ENCODE measurements around the gene MPV17.

The MPV17 gene

DNA sequence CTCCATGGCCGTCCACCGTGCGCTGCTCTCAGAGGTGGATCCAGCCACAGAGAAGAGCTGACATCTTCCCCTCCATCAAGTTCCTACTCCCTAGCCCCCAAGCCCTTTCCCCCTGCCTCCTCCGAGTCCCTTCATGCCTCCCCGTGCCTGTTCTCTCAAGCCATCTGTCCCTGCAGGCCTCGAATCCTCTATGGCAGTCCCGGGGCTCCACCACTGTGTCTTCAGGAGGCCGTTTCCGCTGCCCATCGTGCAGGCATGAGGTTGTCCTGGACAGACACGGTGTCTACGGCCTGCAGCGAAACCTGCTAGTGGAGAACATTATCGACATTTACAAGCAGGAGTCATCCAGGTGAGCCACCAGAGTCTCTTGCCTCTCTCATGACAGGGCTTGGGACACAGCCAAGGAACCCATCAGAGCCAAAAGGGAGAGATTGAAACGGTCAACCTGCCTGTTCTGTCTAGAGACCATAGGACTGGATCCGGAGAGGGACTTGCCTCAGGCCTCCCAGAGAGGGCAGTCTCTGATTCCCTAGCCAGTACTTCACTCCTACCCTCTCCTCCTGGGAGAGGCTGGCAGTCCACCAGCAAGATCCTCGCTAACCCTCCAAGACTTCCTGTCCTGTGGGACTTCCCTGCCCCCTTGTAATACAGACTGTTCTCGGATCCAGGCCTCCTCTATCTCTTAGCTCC is 24.4 kb downstream of the MPV17 start:
- H3K9me3 ChIP-seq (ENCODE audit: control insufficient read depth, insufficient read depth, low read length), result no peaks in the 10 kb centered on the region
- no peak overlapping the region for H3K9ac ChIP-seq (ENCODE audit: low read depth, low read length)
- H3K36me3 ChIP-seq (ENCODE audit: insufficient read depth, low read length), result no peaks in the 10 kb centered on the region
- H3K4me1 ChIP-seq (ENCODE audit: insufficient read depth, low read length), result no peaks in the 10 kb centered on the region

GRCh38 chr2:27297195-27297594 is 25.7 kb downstream of the MPV17 start:
- H3K4me1 ChIP-seq (ENCODE audit: insufficient read depth, low read length), result no peaks in the 10 kb centered on the region
- H3K9ac ChIP-seq (ENCODE audit: low read depth, low read length), result no peak overlapping the region

GRCh38 chr2:27296481-27296880 is 26.4 kb downstream of the MPV17 start:
- H3K4me1 ChIP-seq (ENCODE audit: insufficient read depth, low read length), result no peaks in the 10 kb centered on the region
- H3K9me3 ChIP-seq (ENCODE audit: control insufficient read depth, insufficient read depth, low read length), result no peaks in the 10 kb centered on the region
- H3K9ac ChIP-seq (ENCODE audit: low read depth, low read length), result no peak overlapping the region

More at GRCh38 chr2:27297195-27297594, 25.7 kb downstream of the MPV17 start:
- Histone ChIP-seq H3K36me3 (ENCODE audit: insufficient read depth, low read length) (no peaks in the 10 kb centered on the region), H3K9me3 (ENCODE audit: control insufficient read depth, insufficient read depth, low read length) (no peaks in the 10 kb centered on the region)

DNA sequence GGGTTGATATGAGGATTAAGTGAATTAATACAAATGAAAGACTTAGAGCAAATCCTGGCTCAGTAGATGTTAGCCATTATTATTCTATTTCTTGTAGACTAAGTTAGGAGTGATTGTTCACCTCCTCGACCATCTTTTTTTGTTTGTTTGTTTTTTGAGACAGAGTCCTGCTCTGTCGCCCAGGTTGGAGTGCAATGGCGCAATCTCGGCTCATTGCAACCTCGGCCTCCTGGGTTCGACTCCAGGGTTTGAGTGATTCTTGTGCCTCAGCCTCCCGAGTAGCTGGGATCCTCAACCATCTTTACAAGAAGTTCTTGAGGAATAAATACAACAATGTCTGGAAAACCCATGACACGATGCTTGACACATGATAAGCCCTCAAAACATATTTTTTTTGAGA is 28.0 kb downstream of the MPV17 start:
- H3K4me1 ChIP-seq (ENCODE audit: insufficient read depth, low read length), result no peaks in the 10 kb centered on the region
- no peaks in the 10 kb centered on the region for H3K36me3 ChIP-seq (ENCODE audit: insufficient read depth, low read length)

More at GRCh38 chr2:27296481-27296880, 26.4 kb downstream of the MPV17 start:
- H3K36me3 ChIP-seq (ENCODE audit: insufficient read depth, low read length), result no peaks in the 10 kb centered on the region

DNA sequence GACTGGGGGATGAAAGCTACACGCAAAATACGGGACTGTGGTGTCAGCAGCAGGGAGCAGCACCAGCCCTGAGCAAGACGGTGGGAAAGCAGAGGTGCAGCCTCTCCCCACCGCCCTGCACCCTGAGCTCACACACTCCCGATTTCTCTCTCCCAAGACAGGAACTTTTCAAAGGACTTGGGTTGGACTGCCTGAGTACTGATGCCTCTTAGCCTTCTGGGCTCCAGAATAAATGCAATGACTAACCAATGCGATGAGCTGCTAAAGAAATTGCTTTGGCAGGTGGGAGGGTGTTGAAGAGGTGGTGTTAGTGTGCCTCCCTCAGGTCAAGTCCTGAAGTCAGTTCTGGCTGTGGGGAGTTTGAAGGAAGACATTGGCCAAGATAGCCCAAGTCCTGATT is 31.0 kb downstream of the MPV17 start:
- no peaks in the 10 kb centered on the region for H3K9me3 ChIP-seq (ENCODE audit: control insufficient read depth, insufficient read depth, low read length)
- H3K9ac ChIP-seq (ENCODE audit: low read depth, low read length), result no peak overlapping the region
- H3K4me1 ChIP-seq (ENCODE audit: insufficient read depth, low read length), result no peaks in the 10 kb centered on the region
- H3K36me3 ChIP-seq (ENCODE audit: insufficient read depth, low read length), result no peaks in the 10 kb centered on the region

More for the DNA sequence above, 28.0 kb downstream of the MPV17 start:
- Histone ChIP-seq H3K9me3 (ENCODE audit: control insufficient read depth, insufficient read depth, low read length) (no peaks in the 10 kb centered on the region), H3K9ac (ENCODE audit: low read depth, low read length) (no peak overlapping the region)

DNA sequence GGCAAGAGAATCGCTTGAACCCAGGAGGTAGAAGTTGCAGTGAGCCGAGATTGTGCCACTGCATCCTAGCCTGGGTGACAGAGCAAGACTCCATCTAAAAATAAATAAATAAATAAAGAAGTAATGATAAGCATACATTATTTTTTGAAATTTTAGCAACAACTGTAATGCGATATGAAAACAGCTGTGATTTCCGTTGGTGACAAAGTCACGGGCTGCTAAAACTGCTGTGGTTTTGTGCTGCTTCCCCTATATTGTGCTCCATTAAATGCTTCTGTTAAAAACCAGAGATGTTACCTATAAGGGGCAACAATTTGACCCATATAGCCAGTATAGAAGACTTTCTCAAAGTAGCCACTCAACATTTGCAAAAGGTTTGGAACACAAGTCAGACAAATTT is 32.3 kb downstream of the MPV17 start:
- H3K9me3 ChIP-seq (ENCODE audit: control insufficient read depth, insufficient read depth, low read length), result no peaks in the 10 kb centered on the region
- no peak overlapping the region for H3K9ac ChIP-seq (ENCODE audit: low read depth, low read length)
- no peaks in the 10 kb centered on the region for H3K4me1 ChIP-seq (ENCODE audit: insufficient read depth, low read length)
- H3K36me3 ChIP-seq (ENCODE audit: insufficient read depth, low read length), result no peaks in the 10 kb centered on the region

DNA sequence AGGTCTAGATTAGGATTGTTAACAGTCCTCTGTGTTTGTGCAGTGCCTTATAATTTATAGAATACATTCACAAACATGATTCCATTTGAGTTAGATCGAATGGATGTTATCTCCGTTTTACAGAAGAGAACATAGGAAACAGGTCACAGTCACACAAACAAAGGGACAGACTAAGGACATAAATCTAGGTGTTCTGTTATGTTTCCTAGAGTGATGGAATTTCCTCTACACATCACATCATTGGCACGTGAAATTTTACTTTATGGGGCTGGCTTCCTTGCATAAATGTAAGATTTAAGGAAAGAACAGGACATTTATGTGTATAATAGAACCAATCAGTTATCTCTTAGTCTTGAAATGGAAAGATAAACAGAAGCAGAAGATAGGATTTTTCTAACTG is 34.3 kb downstream of the MPV17 start:
- H3K9me3 ChIP-seq (ENCODE audit: control insufficient read depth, insufficient read depth, low read length), result no peaks in the 10 kb centered on the region
- H3K4me1 ChIP-seq (ENCODE audit: insufficient read depth, low read length), result no peaks in the 10 kb centered on the region
- no peak overlapping the region for H3K9ac ChIP-seq (ENCODE audit: low read depth, low read length)
- no peaks in the 10 kb centered on the region for H3K36me3 ChIP-seq (ENCODE audit: insufficient read depth, low read length)

GRCh38 chr2:27285481-27285880 is 37.4 kb downstream of the MPV17 start:
- Histone ChIP-seq H3K4me1 (ENCODE audit: insufficient read depth, low read length) (peaks cover 19% of the 10 kb centered on the region), H3K36me3 (ENCODE audit: insufficient read depth, low read length) (no peaks in the 10 kb centered on the region), H3K9ac (ENCODE audit: low read depth, low read length) (no peak overlapping the region), H3K9me3 (ENCODE audit: control insufficient read depth, insufficient read depth, low read length) (no peaks in the 10 kb centered on the region)

DNA sequence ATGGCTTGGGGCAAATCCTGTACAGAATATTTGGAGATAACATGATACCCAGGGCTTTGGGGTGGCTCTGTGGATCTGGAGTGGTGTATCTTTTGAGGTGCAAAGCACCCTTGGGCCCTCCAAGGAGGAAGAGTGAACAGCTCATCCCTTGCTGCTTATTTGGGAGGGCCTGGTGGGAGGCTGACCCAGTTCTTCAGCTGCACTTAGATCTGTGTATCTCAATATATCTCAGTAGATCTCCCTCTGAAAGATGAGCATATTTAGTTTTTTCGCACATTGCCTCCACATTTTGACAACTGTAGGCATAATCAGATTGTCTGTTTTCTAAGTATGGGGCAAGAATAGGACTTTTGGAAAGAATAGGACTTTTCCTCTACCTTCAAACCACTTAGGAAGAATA is 37.9 kb downstream of the MPV17 start:
- H3K9ac ChIP-seq (ENCODE audit: low read depth, low read length), result no peak overlapping the region
- peaks cover 19% of the 10 kb centered on the region for H3K4me1 ChIP-seq (ENCODE audit: insufficient read depth, low read length)
- no peaks in the 10 kb centered on the region for H3K9me3 ChIP-seq (ENCODE audit: control insufficient read depth, insufficient read depth, low read length)
- H3K36me3 ChIP-seq (ENCODE audit: insufficient read depth, low read length), result no peaks in the 10 kb centered on the region

DNA sequence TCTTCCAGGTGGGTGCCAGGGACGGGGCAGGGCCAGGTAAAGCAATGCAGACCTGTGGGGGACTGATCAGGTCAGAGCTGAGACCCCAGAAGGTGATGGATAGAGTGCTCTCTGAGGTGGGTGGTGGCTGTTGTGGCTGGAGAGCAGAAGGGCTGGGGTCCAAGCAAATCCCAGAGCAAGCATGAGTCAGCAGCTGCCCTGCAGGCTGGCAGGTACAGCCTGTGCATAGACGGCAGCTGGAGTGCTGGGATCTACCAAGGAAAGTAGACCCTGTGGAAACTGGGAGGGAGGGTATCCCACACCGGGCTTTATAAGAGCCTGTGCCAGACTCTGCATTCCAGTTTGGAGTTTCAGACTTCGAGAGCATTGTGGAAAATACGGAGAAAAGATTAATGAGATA is 40.0 kb downstream of the MPV17 start:
- Histone ChIP-seq H3K36me3 (ENCODE audit: insufficient read depth, low read length) (no peaks in the 10 kb centered on the region), H3K9ac (ENCODE audit: low read depth, low read length) (no peak overlapping the region), H3K9me3 (ENCODE audit: control insufficient read depth, insufficient read depth, low read length) (no peaks in the 10 kb centered on the region), H3K4me1 (ENCODE audit: insufficient read depth, low read length) (peaks cover 19% of the 10 kb centered on the region)

- Histone ChIP-seq H3K9ac (ENCODE audit: low read depth, low read length) (no peak within 1 kb of the TSS), H3K9me3 (ENCODE audit: control insufficient read depth, insufficient read depth, low read length) (no peaks in the 10 kb centered on the region), H3K4me1 (ENCODE audit: insufficient read depth, low read length) (peaks cover 19% of the 10 kb centered on the region), H3K36me3 (ENCODE audit: insufficient read depth, low read length) (no peaks in the 10 kb centered on the region)
Measured at GRCh38 chr2:27281855-27282559, 40.9 kb downstream of the MPV17 start, which contains the start of gene TRIM54. Gene TRIM54 (plus strand): TSS chr2:27282429. CDS start chr2:27282732, 303 bp downstream.

DNA sequence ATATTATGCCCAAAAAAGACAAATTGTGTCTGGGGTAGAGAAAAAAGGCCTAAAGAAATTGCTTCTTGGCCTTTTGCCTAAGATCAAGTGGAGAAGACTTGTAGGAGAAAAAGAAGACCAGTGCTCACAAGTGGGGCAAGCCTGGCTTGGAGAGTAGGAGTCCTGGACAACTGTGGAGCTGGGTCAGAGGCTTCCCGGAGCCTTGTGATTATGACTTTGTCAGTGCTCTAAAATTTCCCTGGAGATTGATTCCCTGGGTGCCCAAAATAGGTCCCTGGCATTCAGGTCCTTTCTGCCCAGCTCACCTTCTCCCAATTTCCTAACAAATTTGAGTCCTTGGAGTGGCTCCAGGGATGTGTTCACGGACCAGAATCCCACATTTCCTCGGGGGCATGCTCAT is 41.5 kb downstream of the MPV17 start:
- Histone ChIP-seq H3K36me3 (ENCODE audit: insufficient read depth, low read length) (no peaks in the 10 kb centered on the region), H3K9me3 (ENCODE audit: control insufficient read depth, insufficient read depth, low read length) (no peaks in the 10 kb centered on the region), H3K9ac (ENCODE audit: low read depth, low read length) (no peak overlapping the region), H3K4me1 (ENCODE audit: insufficient read depth, low read length) (peaks cover 19% of the 10 kb centered on the region)

GRCh38 chr2:27280826-27281225 is 42.1 kb downstream of the MPV17 start:
- Histone ChIP-seq H3K36me3 (ENCODE audit: insufficient read depth, low read length) (no peaks in the 10 kb centered on the region), H3K4me1 (ENCODE audit: insufficient read depth, low read length) (peaks cover 19% of the 10 kb centered on the region), H3K9ac (ENCODE audit: low read depth, low read length) (no peak overlapping the region), H3K9me3 (ENCODE audit: control insufficient read depth, insufficient read depth, low read length) (no peaks in the 10 kb centered on the region)

- Histone ChIP-seq H3K36me3 (ENCODE audit: insufficient read depth, low read length) (no peaks in the 10 kb centered on the region), H3K9ac (ENCODE audit: low read depth, low read length) (no peak overlapping the region), H3K9me3 (ENCODE audit: control insufficient read depth, insufficient read depth, low read length) (no peaks in the 10 kb centered on the region), H3K4me1 (ENCODE audit: insufficient read depth, low read length) (peaks cover 15% of the 10 kb centered on the region)
Measured at GRCh38 chr2:27278010-27278409, 44.9 kb downstream of the MPV17 start.

Measured in ES-I3 (cell line).